Stimulated activated CD4-positive, alpha-beta T cell treated with anti-CD3 and anti-CD28 coated beads, Interleukin-15, amount 100 ng/mL, for 1 hour (primary cell): ENCODE measurements around the gene FAM227B.
"Not testable (repeated sequence)": the region's sequence is repeated elsewhere in the genome, so short reads cannot be mapped to it uniquely, and the experiment has no call there.

Source experiments
- DNase-seq, 2 donors: peaks; one replicate each; pipeline ENCODE4 v3.0.0-alpha.2; 2020; ENCODE audit warnings: low read depth in 1 of 2, low spot score in 1 of 2

FAM227B gene

DNA sequence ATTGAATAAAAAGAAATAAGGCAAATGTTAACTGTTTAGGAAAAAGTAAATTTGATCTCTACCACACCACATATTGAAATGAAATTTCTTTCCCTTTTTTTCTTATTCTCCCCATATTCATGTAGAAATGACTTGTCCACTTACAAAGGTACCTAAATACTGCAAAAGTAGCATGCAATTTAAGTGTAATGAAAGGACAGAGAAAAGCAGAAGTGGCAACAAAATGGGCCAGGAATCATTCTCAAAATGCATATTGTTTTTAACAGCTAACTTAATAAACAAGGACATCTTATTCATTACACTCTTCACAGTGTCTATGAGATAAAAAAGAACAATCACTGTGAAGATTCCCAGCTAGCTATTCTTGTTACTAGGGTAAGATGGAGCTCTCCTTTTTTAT is 238.2 kb downstream of the FAM227B start:
- no peak for DNase-seq

DNA sequence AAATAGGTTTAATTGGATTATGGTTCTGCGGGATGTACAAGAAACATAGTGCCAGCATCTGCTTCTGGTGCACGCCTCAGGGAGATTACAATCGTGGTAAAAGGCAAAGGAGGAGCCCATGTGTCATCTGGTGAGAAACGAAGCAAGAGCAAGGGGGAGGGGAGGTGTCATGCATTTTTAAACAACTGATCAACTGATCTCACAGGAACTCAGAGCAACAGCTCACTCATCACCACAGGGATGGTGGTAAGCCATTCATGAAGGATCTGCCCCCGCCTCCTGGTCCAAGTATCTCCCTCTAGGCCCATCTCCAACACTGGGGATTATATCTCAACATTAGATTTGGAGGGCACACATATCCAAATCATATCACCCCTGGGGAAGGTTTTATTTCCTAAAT is 239.7 kb downstream of the FAM227B start:
- no peak for DNase-seq

DNA sequence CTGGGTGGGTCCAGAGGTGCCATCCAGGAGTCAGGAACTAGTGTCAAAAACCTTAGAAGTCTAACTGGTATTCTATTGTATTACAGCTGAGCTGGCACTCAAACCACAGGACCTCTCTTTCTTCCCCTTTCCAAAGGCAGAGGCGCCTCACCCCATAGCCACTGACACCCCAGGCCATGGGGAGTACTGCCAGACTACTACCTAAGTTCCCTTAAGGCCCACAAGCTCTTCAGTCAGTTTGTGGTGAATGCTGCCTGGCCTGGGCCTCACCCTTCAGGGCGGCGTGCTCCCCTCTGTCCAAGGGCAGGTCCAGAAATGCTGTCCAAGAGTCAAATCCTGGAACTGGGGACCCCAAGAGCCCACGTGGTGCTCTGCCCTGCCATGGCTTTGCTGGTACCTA is 240.6 kb downstream of the FAM227B start:
- DNase-seq: no peak

DNA sequence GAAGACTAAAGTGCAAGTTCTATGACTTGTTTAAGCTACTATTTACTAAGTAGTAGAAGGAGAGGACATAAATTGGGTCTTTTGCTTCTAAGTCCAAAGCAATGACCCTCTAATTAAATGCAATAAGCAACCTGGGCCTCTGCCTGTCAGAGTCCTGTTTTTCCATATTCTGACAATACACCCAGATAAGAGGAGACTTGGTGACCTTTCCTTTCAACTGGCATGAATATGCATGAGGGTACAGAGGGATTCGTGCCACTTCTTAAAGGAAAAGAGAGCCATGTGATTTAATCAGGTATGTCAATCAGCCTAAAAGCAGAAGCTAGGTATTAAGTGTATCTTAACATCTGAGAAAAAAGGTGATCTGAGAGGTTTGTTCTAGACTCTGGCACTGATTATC is 248.3 kb downstream of the FAM227B start:
- no peak for DNase-seq

DNA sequence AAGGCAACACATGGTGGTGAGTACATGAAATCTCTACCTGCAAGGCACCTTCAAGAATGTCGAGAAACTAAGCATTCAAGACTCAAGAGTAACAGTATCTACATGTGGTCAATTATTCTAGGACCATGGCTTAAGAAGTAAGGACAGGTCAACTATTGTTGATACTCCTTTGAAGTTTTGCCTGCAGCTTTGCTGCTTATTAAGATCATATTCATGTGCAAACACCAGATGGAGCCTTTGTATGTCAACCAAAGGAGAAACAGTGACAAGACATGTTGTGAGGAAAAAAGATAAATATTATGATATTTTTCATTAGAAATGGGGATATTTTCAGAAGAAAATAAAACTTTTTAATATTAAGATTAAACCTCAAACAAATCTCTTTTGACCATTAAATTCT is 249.8 kb downstream of the FAM227B start:
- no peak for DNase-seq

DNA sequence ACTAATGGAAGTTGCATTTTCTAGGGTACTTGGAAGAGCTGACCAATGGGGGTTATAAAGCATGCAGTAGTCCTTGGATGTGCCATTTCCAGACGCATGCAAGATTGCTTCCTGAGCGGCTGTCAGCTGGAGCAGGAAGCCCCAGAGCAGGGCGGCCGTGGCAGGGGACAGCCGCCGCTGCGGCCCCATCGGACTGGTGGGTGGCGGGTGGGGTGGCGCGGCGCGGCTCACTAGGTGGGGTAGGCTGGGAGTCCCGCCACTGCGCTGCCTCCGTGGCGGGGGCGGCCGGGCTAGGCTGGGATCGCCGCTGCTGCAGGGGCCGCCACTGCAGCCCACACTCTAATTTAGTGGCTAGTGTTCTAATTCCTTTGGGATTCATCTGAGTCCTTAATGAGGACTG is 254.1 kb downstream of the FAM227B start:
- DNase-seq: no peak

DNA sequence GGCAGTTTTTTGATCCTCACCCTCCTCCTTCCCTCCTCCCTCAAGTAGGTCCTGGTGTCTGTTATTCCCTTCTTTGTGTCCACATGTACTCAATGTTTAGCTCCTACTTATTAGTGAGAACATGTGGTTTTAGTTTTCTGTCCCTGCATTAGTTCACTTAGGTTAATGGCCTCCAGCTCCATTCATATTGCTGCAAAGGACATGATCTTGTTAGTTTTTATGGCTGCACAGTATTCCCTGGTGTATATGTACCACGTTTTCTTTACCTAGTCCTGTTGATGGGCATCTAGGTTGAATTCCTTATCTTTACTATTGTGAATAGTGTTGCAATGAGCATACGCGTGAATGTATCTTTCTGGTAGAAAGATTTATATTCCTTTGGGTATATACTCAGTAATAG is 259.2 kb downstream of the FAM227B start:
- no peak for DNase-seq

DNA sequence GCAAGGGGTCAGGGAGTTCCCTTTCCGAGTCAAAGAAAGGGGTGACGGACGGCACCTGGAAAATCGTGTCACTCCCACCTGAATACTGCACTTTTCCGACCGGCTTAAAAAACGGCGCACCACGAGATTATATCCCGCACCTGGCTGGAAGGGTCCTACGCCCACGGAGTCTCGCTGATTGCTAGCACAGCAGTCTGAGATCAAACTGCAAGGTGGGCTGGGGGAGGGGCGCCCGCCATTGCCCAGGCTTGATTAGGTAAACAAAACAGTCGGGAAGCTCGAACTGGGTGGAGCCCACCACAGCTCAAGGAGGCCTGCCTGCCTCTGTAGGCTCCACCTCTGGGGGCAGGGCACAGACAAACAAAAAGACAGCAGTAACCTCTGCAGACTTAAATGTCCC is 266.2 kb downstream of the FAM227B start:
- not testable (repeated sequence) for DNase-seq

DNA sequence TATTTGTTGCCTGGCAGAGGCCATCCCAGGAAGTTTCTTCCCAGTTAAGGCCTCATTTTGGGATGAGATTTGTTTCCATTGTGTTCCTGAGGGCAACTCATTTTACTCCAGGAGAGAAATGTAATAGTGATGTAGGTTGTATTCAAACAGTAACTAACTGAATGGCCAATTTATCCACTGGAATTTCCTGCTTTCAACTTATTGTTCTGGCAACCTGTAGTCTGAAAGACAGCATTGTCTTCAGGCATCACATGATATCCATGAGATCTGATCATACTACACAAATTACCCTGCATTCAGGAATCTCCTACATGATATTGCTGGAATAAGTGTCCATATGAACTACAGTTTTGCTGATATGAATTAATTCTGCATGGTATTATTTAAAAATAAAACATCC is 277.1 kb downstream of the FAM227B start:
- no peak for DNase-seq

DNA sequence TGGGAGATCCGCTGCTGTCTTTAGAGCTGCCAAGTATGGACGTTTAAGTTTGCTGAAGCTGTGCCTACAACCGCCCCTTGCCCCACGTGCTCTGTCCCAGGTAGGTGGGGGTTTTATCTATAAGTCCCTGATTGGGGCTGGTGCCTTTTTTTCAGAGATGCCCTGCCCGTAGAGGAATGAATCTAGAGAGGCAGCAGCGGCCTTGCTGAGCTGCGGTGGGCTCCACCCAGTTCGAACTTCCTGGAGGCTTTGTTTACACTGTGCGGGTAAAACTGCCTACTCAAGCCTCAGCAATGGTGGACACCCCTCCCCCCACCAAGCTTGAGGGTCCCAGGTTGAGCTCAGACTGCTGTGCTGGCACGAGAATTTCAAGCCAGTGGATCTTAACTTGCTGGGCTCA is 281.0 kb downstream of the FAM227B start:
- no peak for DNase-seq

DNA sequence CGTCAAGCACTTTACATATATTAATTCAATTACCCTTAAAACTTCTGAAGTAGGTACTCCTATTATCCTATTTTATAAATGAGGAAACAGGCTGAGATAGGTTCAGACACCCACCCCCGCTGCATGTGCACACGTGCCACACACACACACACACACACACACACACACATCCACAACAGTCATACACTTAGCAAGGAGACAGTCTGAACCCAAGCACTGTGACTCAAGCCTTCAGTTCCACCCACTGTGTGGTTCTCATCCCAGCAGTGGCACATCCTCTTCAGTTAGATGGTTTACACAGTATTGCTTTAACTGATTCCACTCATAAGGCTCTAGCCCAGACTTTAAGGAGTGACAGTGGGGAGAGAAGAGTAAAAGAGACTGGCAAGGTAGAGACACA is 288.7 kb downstream of the FAM227B start:
- DNase-seq: no peak

DNA sequence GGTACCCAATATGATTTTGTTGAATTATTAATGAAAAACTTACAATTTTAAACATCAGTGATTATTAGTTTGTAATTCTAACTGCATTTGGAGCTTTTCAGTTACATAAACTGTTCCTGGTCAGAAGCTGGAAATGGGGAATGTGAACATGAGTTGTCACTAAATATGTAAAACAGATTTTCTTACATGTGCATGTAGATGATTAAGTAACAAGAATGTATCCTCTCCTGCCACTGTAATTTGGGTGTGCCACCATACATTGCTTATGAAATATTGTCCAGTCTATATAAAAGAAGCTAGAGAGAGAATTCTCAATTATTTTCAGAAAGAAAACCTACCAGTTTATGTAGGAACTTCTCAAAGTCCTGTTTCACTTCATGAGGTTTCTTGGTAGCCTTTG is 289.2 kb downstream of the FAM227B start:
- DNase-seq: no peak

DNA sequence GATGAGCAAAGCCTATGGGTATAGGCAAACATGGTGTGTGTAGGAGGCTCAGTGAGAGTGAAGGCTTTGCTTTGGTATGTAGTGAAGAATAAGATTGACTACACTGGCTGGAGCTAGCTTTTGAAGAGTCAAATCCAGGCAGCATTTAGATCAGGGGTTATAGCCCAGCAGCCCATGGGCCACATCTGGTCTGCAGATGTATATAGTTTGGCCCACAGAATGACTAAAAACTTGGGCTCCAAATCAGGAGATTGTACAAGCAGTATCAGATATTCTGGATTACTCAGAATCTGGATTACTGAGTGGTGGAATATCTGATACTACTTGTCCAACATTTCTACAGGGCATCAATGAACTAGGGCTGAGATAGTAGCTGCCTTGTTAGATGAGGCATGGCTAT is 290.5 kb downstream of the FAM227B start:
- no peak for DNase-seq

DNA sequence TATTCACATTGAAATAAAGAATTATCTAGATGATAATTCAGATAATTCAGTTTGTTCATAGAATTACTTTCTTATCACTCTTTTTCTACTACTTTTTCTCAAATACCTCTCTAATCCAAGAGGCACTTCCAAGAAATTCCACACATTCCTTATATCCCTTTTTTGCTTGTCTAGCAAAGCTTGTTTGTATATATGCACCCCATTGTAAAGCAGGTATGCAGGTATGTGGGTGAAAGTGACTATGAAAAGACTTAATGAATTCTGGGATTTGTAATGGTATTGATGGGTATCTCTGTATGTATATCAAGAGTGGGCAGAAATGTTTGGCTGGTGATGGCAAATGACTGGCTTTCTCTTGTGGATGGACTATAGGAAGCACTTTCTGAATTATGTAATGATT is 291.7 kb downstream of the FAM227B start:
- no peak for DNase-seq

DNA sequence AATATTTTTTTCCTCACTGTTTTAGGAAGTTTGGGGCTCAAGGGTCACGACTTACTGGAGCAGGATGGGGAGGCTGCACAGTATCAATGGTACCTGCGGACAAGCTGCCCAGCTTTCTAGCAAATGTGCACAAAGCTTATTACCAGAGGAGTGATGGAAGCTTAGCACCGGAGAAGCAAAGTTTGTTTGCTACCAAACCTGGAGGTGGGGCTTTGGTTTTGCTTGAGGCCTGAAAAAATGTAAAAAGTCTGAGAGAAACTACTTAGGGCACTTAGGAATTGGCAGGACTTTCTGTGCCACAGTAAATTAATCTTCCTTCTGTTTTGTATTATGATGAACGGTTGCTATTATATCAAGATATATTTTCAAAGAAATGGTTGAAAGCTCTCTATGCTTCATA is 292.7 kb downstream of the FAM227B start:
- no peak for DNase-seq

DNA sequence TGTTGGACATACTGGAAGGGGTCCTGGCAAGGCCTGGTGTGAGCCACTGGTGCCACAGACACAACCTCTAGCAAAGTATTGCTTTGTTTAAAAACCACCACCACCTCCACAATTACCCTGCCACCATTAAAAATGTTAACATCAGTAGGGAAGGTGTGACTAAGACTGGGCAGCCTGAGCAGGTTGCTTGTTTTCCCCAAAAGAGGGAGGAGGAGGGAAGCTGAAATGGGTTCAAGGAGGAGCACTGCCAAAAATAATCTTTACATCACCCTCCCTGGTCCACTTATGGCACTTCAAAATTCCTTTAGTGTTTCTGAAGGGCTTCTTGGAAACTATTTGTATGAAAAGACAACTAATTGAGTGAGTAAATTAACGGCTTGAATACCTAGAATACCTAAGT is 297.4 kb downstream of the FAM227B start:
- DNase-seq: no peak

DNA sequence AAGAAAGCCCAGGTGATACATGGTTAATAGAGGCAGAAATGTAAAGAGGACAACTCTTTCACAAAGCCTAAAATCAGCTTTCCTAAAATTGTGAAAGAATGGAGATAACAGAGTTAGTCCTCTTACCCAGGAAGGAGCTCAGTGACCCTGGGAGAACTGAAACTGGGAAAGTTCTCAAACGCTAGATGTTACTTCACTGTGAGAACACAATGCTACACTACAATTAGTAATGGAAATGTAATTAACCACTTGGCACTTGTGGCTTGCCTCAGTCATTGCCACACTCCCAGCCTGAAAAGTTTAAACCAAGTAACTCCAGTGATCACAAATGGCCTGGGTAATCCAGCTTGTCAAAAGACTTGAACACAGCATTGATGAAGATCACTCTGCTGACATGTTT is 300.3 kb downstream of the FAM227B start:
- no peak for DNase-seq

DNA sequence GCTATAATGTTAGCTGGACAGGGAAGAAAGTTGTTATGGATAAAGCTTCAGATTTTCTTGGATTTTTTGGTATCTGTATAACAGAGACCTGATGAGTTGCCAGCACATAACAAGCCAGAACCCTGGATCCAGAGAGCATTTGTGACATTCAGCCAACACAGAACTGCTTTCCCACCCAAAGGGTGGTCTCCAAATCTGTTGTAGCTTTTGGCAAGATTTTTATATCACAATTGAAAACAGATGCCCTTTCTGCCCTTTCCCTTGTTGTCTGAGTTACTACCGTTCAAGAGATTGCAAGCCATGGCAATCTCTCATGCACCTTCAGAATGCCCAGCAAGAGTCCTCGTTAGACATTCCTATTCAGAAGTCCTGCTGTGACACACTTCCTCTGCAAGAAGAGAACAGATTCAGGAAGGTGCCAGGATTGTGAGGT is 305.2 kb downstream of the FAM227B start:
- no peak for DNase-seq

DNA sequence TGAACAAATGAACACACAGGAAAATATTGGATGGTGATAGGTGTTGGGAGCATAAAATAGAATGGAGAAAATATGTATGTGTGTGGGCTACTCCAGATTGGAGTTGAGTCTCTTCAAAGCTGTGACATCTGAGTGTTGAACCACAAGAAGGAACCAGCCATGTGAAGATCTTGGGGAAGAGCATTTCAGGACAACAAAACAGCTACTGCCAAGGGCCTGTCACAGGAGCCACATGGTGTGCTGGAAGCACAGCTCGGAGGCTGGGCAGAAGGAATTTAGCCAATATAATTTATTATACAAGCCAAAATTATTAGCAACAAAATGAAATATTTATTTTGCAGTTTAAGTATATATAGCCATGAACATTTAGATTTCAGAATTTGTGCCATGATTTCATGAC is 305.9 kb downstream of the FAM227B start:
- no peak for DNase-seq

DNA sequence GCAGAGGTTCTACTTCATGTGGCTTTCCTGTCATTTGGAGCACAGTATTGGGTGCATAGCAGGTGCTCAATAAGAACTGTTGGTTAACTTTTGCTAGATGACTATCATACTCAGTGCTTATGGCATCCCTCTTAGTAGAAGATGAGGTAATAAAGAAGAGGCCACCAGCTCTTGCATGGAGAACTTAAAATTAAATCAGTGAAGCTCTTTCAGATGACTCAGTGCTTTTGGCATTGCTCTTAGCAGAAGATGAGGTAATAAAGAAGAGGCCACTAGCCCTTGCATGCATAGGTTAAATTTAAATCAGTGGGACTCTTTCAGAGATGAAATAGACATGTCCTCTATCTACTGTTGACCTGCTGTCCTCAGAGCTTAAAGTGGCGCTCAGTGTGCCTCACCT is 307.0 kb downstream of the FAM227B start:
- DNase-seq: no peak

DNA sequence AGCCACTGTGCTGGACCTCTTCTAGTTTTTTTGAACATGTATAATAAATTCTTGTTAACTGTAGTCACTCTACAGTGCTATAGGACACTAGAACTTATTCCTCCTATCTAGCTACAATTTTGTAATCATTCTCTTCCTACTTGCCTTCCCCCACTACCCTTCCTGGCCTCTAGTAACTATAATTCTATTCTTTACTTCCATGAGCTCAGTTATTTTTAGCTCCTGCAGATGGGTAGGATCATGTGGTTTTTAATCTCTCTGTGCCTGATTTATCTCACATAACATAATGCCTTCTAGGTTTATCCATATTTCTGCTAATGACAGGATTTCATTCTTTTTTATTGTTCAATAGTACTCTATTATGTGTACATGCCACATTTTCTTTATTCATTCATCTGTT is 310.7 kb downstream of the FAM227B start:
- no peak for DNase-seq

DNA sequence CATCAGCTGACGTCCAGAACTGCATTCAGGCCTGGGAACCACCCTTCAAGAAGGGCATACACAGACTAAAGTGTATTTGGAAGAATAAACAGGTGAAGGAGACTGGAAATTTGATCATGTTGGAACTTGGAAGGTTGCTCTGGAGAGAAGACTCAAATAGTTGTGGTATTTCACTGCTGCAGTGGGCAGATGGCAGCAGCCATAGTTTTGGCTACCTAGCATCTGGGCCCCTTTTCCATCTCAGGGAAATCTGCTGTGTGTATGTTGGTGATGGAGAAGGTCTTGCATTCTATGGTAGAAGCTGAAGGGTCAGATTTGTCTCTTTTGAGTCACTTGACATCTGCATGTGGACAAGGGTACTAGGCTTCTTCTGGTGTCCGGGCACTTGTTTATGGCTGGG is 311.9 kb downstream of the FAM227B start:
- DNase-seq: no peak

DNA sequence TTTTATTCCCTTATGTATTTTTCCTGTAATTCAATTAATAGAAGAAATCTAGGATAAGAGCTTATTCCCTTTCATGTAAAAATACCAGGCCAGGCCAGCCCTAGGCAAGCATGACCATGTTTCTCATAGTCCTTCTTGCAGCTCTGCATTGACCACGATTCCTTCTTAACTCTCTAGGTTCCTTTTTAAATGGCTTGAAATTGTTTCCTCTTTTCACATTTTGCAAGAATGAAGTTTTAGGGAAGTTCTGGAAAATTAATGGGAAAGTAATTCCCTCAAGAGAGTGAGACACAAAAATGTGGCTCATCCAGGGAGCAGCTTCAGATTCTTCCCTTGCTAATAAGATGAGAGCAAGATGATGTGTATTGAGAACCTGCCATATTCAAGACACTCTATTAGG is 314.1 kb downstream of the FAM227B start:
- no peak for DNase-seq

DNA sequence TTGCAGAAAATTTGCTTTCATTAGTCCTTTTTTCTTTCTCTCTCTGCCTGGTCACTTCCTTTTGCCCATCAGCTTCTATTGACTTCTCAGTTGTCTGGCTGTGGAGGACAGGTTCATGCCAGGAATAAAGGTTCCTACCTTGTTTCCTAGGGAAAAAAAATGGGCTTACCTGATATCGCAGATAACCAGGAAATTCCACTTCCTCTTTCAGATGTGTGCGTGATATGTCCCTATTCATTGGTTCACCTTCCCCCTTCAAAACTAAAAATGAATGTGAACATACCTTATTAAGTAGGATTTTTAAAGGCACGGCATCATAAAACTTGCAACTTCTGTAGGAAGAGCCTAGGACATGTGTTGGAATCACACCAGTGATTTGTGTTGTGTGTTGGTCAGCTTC is 317.6 kb downstream of the FAM227B start:
- DNase-seq: no peak
